SHP77 (cell line): Measurements from ENCODE around the gene GABPB2.
A peak's percentile ranks its signal among the peaks of the same experiment; 100 is the strongest.

ENCODE experiments used
- DNase-seq, 2 experiments: peaks; one replicate each; lab custom pipeline; 2025; lab: John Stamatoyannopoulos, UW

Gene GABPB2

GRCh38 chr1:151070474-151071276, at the start of gene GABPB2:
GABPB2 (plus strand) TSS chr1:151070761; CDS start chr1:151088190, 17,429 bp downstream.
- DNase-seq, result peak in 1 of 2 experiments; percentile 23

GRCh38 chr1:151024540-151025146, 45.9 kb upstream of the GABPB2 start:
- DNase-seq, result peak; percentile 70 to 83

- no peak for DNase-seq
Observed at GRCh38 chr1:151026460-151026859, 44.1 kb upstream of the GABPB2 start.

GRCh38 chr1:151032164-151032563, 38.4 kb upstream of the GABPB2 start:
- DNase-seq, result no peak

GRCh38 chr1:151035167-151035566, 35.4 kb upstream of the GABPB2 start:
- no peak for DNase-seq

GRCh38 chr1:151036356-151036755, 34.2 kb upstream of the GABPB2 start, which contains the start of gene BNIPL:
BNIPL (plus strand) TSS chr1:151036586; CDS start chr1:151036726, 140 bp downstream.
- no peak for DNase-seq

- DNase-seq, result no peak
Observed at GRCh38 chr1:151037032-151037431, 33.5 kb upstream of the GABPB2 start.

- DNase-seq, result no peak
Observed at GRCh38 chr1:151039521-151039920, 31.0 kb upstream of the GABPB2 start.

- DNase-seq, result no peak
Observed at GRCh38 chr1:151043163-151043562, 27.4 kb upstream of the GABPB2 start.

GRCh38 chr1:151047591-151047924, 23.0 kb upstream of the GABPB2 start, which contains the start of gene C1orf56:
C1orf56 (plus strand) TSS chr1:151047751; CDS start chr1:151047848, 97 bp downstream.
- DNase-seq, result peak; percentile 84 to 86

GRCh38 chr1:151047925-151048644, 22.5 kb upstream of the GABPB2 start:
- DNase-seq, result peak; percentile 79 to 89

- DNase-seq, result no peak
Observed at GRCh38 chr1:151048645-151049032, 21.9 kb upstream of the GABPB2 start.

GRCh38 chr1:151049458-151049857, 21.1 kb upstream of the GABPB2 start:
- DNase-seq, result no peak

- no peak for DNase-seq
Observed at GRCh38 chr1:151050051-151050688, 20.4 kb upstream of the GABPB2 start.

- DNase-seq, result no peak
Observed at GRCh38 chr1:151051356-151052009, 19.1 kb upstream of the GABPB2 start.

GRCh38 chr1:151054971-151055547, 15.5 kb upstream of the GABPB2 start:
- DNase-seq, result no peak

- no peak for DNase-seq
Observed at GRCh38 chr1:151055581-151055980, 15.0 kb upstream of the GABPB2 start.

GRCh38 chr1:151056149-151056548, 14.4 kb upstream of the GABPB2 start:
- no peak for DNase-seq

- peak; percentile 24 to 67 for DNase-seq
Observed at GRCh38 chr1:151058692-151059091, 11.9 kb upstream of the GABPB2 start.

- peak; percentile 93 to 96 for DNase-seq
Observed at GRCh38 chr1:151059109-151060006, 11.2 kb upstream of the GABPB2 start, which contains the start of gene CDC42SE1. CDC42SE1 (minus strand) TSS chr1:151059622; CDS start chr1:151055730, 3,892 bp downstream.
